HG03439 (cell line): ENCODE data around the gene HSDL2.
"Not testable (repeated sequence)": the region's sequence is repeated elsewhere in the genome, so short reads cannot be mapped to it uniquely, and the experiment has no call there.

Experiments
- ATAC-seq: cut with Tn5 transposase; IDR thresholded peaks from one replicate; pipeline ENCODE4 v1.9.1; 2021; ENCODE audit warnings: mild to moderate bottlenecking, moderate library complexity; ENCODE audit not compliant: unreplicated experiment

The HSDL2 gene

GRCh38 chr9:112393146-112393545 lies 13.2 kb downstream of the HSDL2 start:
- ATAC-seq: not testable (repeated sequence)

- ATAC-seq: no peak
Observed at GRCh38 chr9:112396416-112396815, 16.5 kb downstream of the HSDL2 start.

GRCh38 chr9:112396872-112397271 lies 17.0 kb downstream of the HSDL2 start:
- ATAC-seq: no peak

- no peak for ATAC-seq
Observed at GRCh38 chr9:112401175-112401815, 21.4 kb downstream of the HSDL2 start.

- no peak for ATAC-seq
Observed at GRCh38 chr9:112403614-112404201, 23.8 kb downstream of the HSDL2 start.

- ATAC-seq: no peak
Observed at GRCh38 chr9:112404508-112404932, 24.6 kb downstream of the HSDL2 start.

GRCh38 chr9:112408275-112408674 lies 28.4 kb downstream of the HSDL2 start:
- no peak for ATAC-seq

- no peak for ATAC-seq
Observed at GRCh38 chr9:112408819-112409218, 28.9 kb downstream of the HSDL2 start.

- ATAC-seq: no peak
Observed at GRCh38 chr9:112409758-112410157, 29.9 kb downstream of the HSDL2 start.

GRCh38 chr9:112411626-112412027 lies 31.7 kb downstream of the HSDL2 start:
- no peak for ATAC-seq

GRCh38 chr9:112413728-112414127 lies 33.8 kb downstream of the HSDL2 start:
- not testable (repeated sequence) for ATAC-seq

- ATAC-seq: no peak
Observed at GRCh38 chr9:112420208-112420607, 40.3 kb downstream of the HSDL2 start.

GRCh38 chr9:112421771-112422222 lies 41.9 kb downstream of the HSDL2 start:
- no peak for ATAC-seq

GRCh38 chr9:112422417-112423148 lies 42.7 kb downstream of the HSDL2 start:
- ATAC-seq: no peak

GRCh38 chr9:112430006-112430522 lies 50.2 kb downstream of the HSDL2 start:
- ATAC-seq: no peak

GRCh38 chr9:112433499-112434392 lies 53.8 kb downstream of the HSDL2 start:
- ATAC-seq: no peak

GRCh38 chr9:112434487-112434886 lies 54.6 kb downstream of the HSDL2 start:
- no peak for ATAC-seq

- no peak for ATAC-seq
Observed at GRCh38 chr9:112437406-112437805, 57.5 kb downstream of the HSDL2 start.

- no peak for ATAC-seq
Observed at GRCh38 chr9:112439171-112439570, 59.3 kb downstream of the HSDL2 start.

GRCh38 chr9:112439825-112440224 lies 59.9 kb downstream of the HSDL2 start:
- no peak for ATAC-seq

- ATAC-seq: no peak
Observed at GRCh38 chr9:112443200-112443599, 63.3 kb downstream of the HSDL2 start.
